HPDE6-E6E7 (cell line): ENCODE data around the gene ADPRS.

Experiments
- DNase-seq: peaks from one replicate; pipeline ENCODE4 v3.0.0; 2011; ENCODE audit warnings: missing footprints; ENCODE audit errors: extremely low spot score

Gene ADPRS

GRCh38 chr1:36087233-36088123 lies 1.2 kb upstream of the ADPRS start:
- DNase-seq = no peak

- no peak for DNase-seq
Observed at GRCh38 chr1:36088265-36088576, 471 bp upstream of the ADPRS start.

GRCh38 chr1:36089393-36090121 lies 865 bp downstream of the ADPRS start:
- DNase-seq = no peak

GRCh38 chr1:36091141-36091540 lies 2.4 kb downstream of the ADPRS start:
- DNase-seq = no peak

GRCh38 chr1:36091698-36092097 lies 3.0 kb downstream of the ADPRS start:
- DNase-seq = no peak

GRCh38 chr1:36092166-36092797 lies 3.6 kb downstream of the ADPRS start:
- DNase-seq = no peak

GRCh38 chr1:36092798-36093185 lies 4.1 kb downstream of the ADPRS start:
- DNase-seq = no peak

GRCh38 chr1:36093226-36093625 lies 4.5 kb downstream of the ADPRS start:
- no peak for DNase-seq

- no peak for DNase-seq
Observed at GRCh38 chr1:36093929-36094328, 5.2 kb downstream of the ADPRS start.

- no peak for DNase-seq
Observed at GRCh38 chr1:36094621-36095061, 5.9 kb downstream of the ADPRS start.

GRCh38 chr1:36095760-36096405 lies 7.2 kb downstream of the ADPRS start:
- no peak for DNase-seq

- no peak for DNase-seq
Observed at GRCh38 chr1:36096500-36097432, 8.1 kb downstream of the ADPRS start.

- DNase-seq = no peak
Observed at GRCh38 chr1:36097693-36098585, 9.2 kb downstream of the ADPRS start.

GRCh38 chr1:36098650-36099365 lies 10.1 kb downstream of the ADPRS start:
- DNase-seq = no peak

GRCh38 chr1:36099681-36100341 lies 11.1 kb downstream of the ADPRS start:
- peak; percentile 81 for DNase-seq

GRCh38 chr1:36100376-36100775 lies 11.7 kb downstream of the ADPRS start:
- DNase-seq = no peak

GRCh38 chr1:36101546-36101945 lies 12.9 kb downstream of the ADPRS start:
- DNase-seq = no peak

GRCh38 chr1:36106269-36106668 lies 17.6 kb downstream of the ADPRS start:
- DNase-seq = no peak

GRCh38 chr1:36107394-36107793 lies 18.7 kb downstream of the ADPRS start:
- no peak for DNase-seq
